GM18526 (cell line): ENCODE data around the gene HLX.

Source experiments
- POLR2A ChIP-seq: IDR thresholded peaks from 3 replicates; pipeline ENCODE4 v1.6.1; 2011; ENCODE audit not compliant: insufficient read length; ENCODE audit errors: extremely low read depth

Gene HLX

GRCh38 chr1:220924331-220924970, 45.2 kb downstream of the HLX start:
- TF ChIP-seq POLR2A: no peak

- TF ChIP-seq POLR2A: no peak
Measured at GRCh38 chr1:220925707-220926106, 46.5 kb downstream of the HLX start.

- no peak for TF ChIP-seq POLR2A
Measured at GRCh38 chr1:220926146-220926545, 46.9 kb downstream of the HLX start.

GRCh38 chr1:220927442-220927841, 48.2 kb downstream of the HLX start:
- TF ChIP-seq POLR2A: no peak

- TF ChIP-seq POLR2A: no peak
Measured at GRCh38 chr1:220928320-220928719, 49.1 kb downstream of the HLX start.

GRCh38 chr1:220928725-220929300, 49.6 kb downstream of the HLX start:
- TF ChIP-seq POLR2A: no peak

- no peak for TF ChIP-seq POLR2A
Measured at GRCh38 chr1:220929304-220929703, 50.1 kb downstream of the HLX start.
